ENCODE data around the gene MED12L. TPM values are rescaled to one million over a fixed set of nuclear protein-coding genes. Genes with fewer than 3 reads are reported as not detected.

The MED12L gene
- total RNA-seq, 4 donors from 2014 or later, result 0.12 to 0.77 (median 0.21) TPM

GRCh38 chr3:151440940-151441339 lies 355.5 kb downstream of the MED12L start:
- Histone ChIP-seq H3K36me3 (no peaks in the 10 kb centered on the region), H3K27me3 (no peaks in the 10 kb centered on the region), H3K27ac (no peak overlapping the region), H3K4me1 (no peaks in the 10 kb centered on the region), H3K4me3 (no peak overlapping the region), H3K9me3 (no peaks in the 10 kb centered on the region)
- 89 to 90% methylated on average over 1 of the region's 1 CpG for WGBS, 2 donors (ENCODE audit: low coverage in 1 of 2)
- no peak for ATAC-seq
- TF ChIP-seq POLR2A (IDR thresholded peaks at IDR 0.05), result no peak
- TF ChIP-seq EP300 (IDR thresholded peaks at IDR 0.05), result no peak
- no peak for TF ChIP-seq CTCF (IDR thresholded peaks at IDR 0.05)
- no peak for TF ChIP-seq POLR2AphosphoS5 (IDR thresholded peaks at IDR 0.05)

GRCh38 chr3:151443583-151443982 lies 358.1 kb downstream of the MED12L start:
- Histone ChIP-seq H3K27me3 (no peaks in the 10 kb centered on the region), H3K4me1 (no peaks in the 10 kb centered on the region), H3K27ac (no peak overlapping the region), H3K9me3 (no peaks in the 10 kb centered on the region), H3K36me3 (no peaks in the 10 kb centered on the region), H3K4me3 (no peak overlapping the region)
- no peak for ATAC-seq
- TF ChIP-seq EP300 (IDR thresholded peaks at IDR 0.05) (no peak), CTCF (IDR thresholded peaks at IDR 0.05) (no peak), POLR2A (IDR thresholded peaks at IDR 0.05) (no peak), POLR2AphosphoS5 (IDR thresholded peaks at IDR 0.05) (no peak)
- 79% methylated on average over 5 of the region's 7 CpGs for WGBS, 2 donors (ENCODE audit: low coverage in 1 of 2)

GRCh38 chr3:151445273-151446001 lies 360.0 kb downstream of the MED12L start:
- ATAC-seq, result no peak
- Histone ChIP-seq H3K4me1 (no peaks in the 10 kb centered on the region), H3K27me3 (no peaks in the 10 kb centered on the region), H3K4me3 (no peak overlapping the region), H3K27ac (no peak overlapping the region), H3K36me3 (no peaks in the 10 kb centered on the region), H3K9me3 (no peaks in the 10 kb centered on the region)
- 65 to 100% methylated on average over 1 to 5 of the region's 5 CpGs for WGBS, 2 donors (ENCODE audit: low coverage in 1 of 2)
- TF ChIP-seq POLR2AphosphoS5 (IDR thresholded peaks at IDR 0.05), result no peak
- no peak for TF ChIP-seq CTCF (IDR thresholded peaks at IDR 0.05)
- TF ChIP-seq EP300 (IDR thresholded peaks at IDR 0.05), result no peak
- no peak for TF ChIP-seq POLR2A (IDR thresholded peaks at IDR 0.05)

- no peak for TF ChIP-seq CTCF (IDR thresholded peaks at IDR 0.05)
- TF ChIP-seq POLR2A (IDR thresholded peaks at IDR 0.05), result no peak
- no peak for TF ChIP-seq EP300 (IDR thresholded peaks at IDR 0.05)
- TF ChIP-seq POLR2AphosphoS5 (IDR thresholded peaks at IDR 0.05), result no peak
- H3K27ac ChIP-seq, result no peak overlapping the region
- H3K36me3 ChIP-seq, result no peaks in the 10 kb centered on the region
- H3K9me3 ChIP-seq, result no peaks in the 10 kb centered on the region
- no peak for ATAC-seq
- H3K4me1 ChIP-seq, result no peaks in the 10 kb centered on the region
- WGBS, 2 donors (ENCODE audit: low coverage in 1 of 2), result 51 to 59% methylated on average over 3 of the region's 3 CpGs
- H3K27me3 ChIP-seq, result no peaks in the 10 kb centered on the region
- no peak overlapping the region for H3K4me3 ChIP-seq
Measured at GRCh38 chr3:151446002-151446340, 360.5 kb downstream of the MED12L start.

- no peaks in the 10 kb centered on the region for H3K4me1 ChIP-seq
- H3K9me3 ChIP-seq, result no peaks in the 10 kb centered on the region
- H3K36me3 ChIP-seq, result no peaks in the 10 kb centered on the region
- WGBS, 2 donors (ENCODE audit: low coverage in 1 of 2), result 0 to 56% methylated on average over 1 of the region's 1 CpG
- ATAC-seq, result no peak
- H3K27ac ChIP-seq, result no peak overlapping the region
- no peaks in the 10 kb centered on the region for H3K27me3 ChIP-seq
- H3K4me3 ChIP-seq, result no peak overlapping the region
- TF ChIP-seq POLR2A (IDR thresholded peaks at IDR 0.05) (no peak), POLR2AphosphoS5 (IDR thresholded peaks at IDR 0.05) (no peak), CTCF (IDR thresholded peaks at IDR 0.05) (no peak), EP300 (IDR thresholded peaks at IDR 0.05) (no peak)
Measured at GRCh38 chr3:151452368-151452767, 366.9 kb downstream of the MED12L start.

Data from gastroesophageal sphincter (tissue), 4 donors.